K562 (cell line): ENCODE results near the gene HSF2BP. TPM values are rescaled to one million over a fixed set of nuclear protein-coding genes. Genes with fewer than 3 reads are reported as not detected.

Experiments used
- ATAC-seq: fragments of 200-7000 bp; cut with Tn5 transposase; 3 replicates; pipeline ENCODE4 v1.9.1; 2020; ENCODE audit warnings: moderate library complexity
- BruUV-seq: library from RNA; stranded (reverse); fragments of 400-500 nt; replicated peaks from 2 replicates; lab custom pipeline; 2021; lab: Mats Ljungman, UMichigan
- CTCF ChIA-PET: fragments of 300-600 bp; formaldehyde crosslinking; extraction: SDS; loops from one replicate; lab custom pipeline; 2021; ENCODE audit warnings: low intra/inter-chr PET ratio; lab: Yijun Ruan, JAX
- POLR2A ChIA-PET: fragments of 300-600, 350-650 bp; sonication (Branson Sonifier 250); formaldehyde crosslinking; extraction: SDS; loops from one replicate; lab custom pipeline; 2021; ENCODE audit warnings: antibody characterized with exemption, inconsistent platforms; lab: Yijun Ruan, JAX
- DNase-seq, 4 experiments: peaks; one replicate each; pipeline versions ENCODE4 v3.0.0 to v3.0.0-alpha.2; 2011 to 2018; ENCODE audit warnings: low spot score in 3 of 4, mixed read lengths in 3 of 4; ENCODE audit errors: extremely low read depth in 1 of 4
- FAIRE-seq: peaks from 2 replicates; lab custom pipeline; 2011; peaks lifted over from hg19 to GRCh38; lab: Jason Lieb, UNC
- H2AFZ ChIP-seq: 2 replicates; pipeline ENCODE4 v1.6.0; 2011; ENCODE audit warnings: low read depth, low read length, control low read depth, inconsistent platforms
- H3K27ac ChIP-seq: fragments of 200-600 bp; 3 replicates; pipeline ENCODE4 v1.8.0; 2011; ENCODE audit warnings: low read depth, mild to moderate bottlenecking, control low read depth, inconsistent platforms, low read length, moderate library complexity, mixed read lengths; ENCODE audit errors: extremely low read depth
- H3K27me3 ChIP-seq, 2 experiments: fragments of 300-600 bp in 1 of 2; 2 replicates in 1 of 2; 3 replicates in 1 of 2; pipeline versions ENCODE4 v1.6.0 to v1.8.0; 2011; ENCODE audit warnings: inconsistent platforms in 2 of 2, low read length in 2 of 2, mild to moderate bottlenecking in 1 of 2, mixed read lengths in 1 of 2, moderate library complexity in 1 of 2; ENCODE audit not compliant: control insufficient read depth in 2 of 2, insufficient read depth in 2 of 2
- H3K36me3 ChIP-seq: fragments of 300-600 bp; 3 replicates; pipeline ENCODE4 v1.8.0; 2011; ENCODE audit warnings: mild to moderate bottlenecking, low read length, inconsistent platforms; ENCODE audit not compliant: control insufficient read depth, insufficient read depth
- H3K4me1 ChIP-seq, 2 experiments: fragments of 200-600 bp in 1 of 2; replicated peaks in 1 of 2; 2 replicates in 1 of 2; 3 replicates in 1 of 2; pipeline versions ENCODE4 v1.5.1 to v1.8.0; 2011; ENCODE audit warnings: inconsistent platforms in 2 of 2, low read length in 2 of 2, mild to moderate bottlenecking in 1 of 2, mixed read lengths in 1 of 2, moderate library complexity in 1 of 2; ENCODE audit not compliant: control insufficient read depth in 2 of 2, insufficient read depth in 2 of 2
- H3K4me2 ChIP-seq: 2 replicates; pipeline ENCODE4 v1.6.1; 2011; ENCODE audit warnings: low read length, control low read depth, inconsistent platforms, mixed read lengths; ENCODE audit not compliant: insufficient read depth
- H3K4me3 ChIP-seq: fragments of 200-600 bp; sonication (generic), shearing (Covaris generic); 2 replicates; pipeline ENCODE4 v1.5.1; 2016; ENCODE audit warnings: control low read depth, inconsistent platforms
- H3K79me2 ChIP-seq: fragments of 200-600 bp; 3 replicates; pipeline ENCODE4 v1.8.0; 2011; ENCODE audit warnings: low read length, inconsistent platforms; ENCODE audit not compliant: control insufficient read depth, insufficient read depth
- H3K9ac ChIP-seq, 2 experiments: 2 replicates each; pipeline versions ENCODE4 v1.6.0 to v1.6.1; 2011; ENCODE audit warnings: low read depth in 2 of 2, low read length in 2 of 2, control low read depth in 1 of 2, inconsistent platforms in 1 of 2, mild to moderate bottlenecking in 1 of 2, mixed read lengths in 1 of 2; ENCODE audit not compliant: insufficient read depth in 1 of 2
- H3K9me1 ChIP-seq: one replicate; pipeline ENCODE4 v1.6.0; 2011; ENCODE audit warnings: inconsistent platforms, mild to moderate bottlenecking, low read length, moderate library complexity; ENCODE audit not compliant: control insufficient read depth, insufficient read depth
- H3K9me3 ChIP-seq: replicated peaks from 2 replicates; pipeline ENCODE4 v1.5.1; 2011; ENCODE audit warnings: low read depth, low read length, inconsistent platforms; ENCODE audit not compliant: control insufficient read depth, insufficient read depth
- H4K20me1 ChIP-seq: replicated peaks from 2 replicates; pipeline ENCODE4 v1.6.1; 2011; ENCODE audit warnings: low read length, inconsistent platforms, mixed read lengths; ENCODE audit not compliant: control insufficient read depth, insufficient read depth
- BRCA1 ChIP-seq, 2 experiments: fragments of 450-650 bp in 1 of 2; sonication (generic) in 1 of 2; formaldehyde crosslinking in 1 of 2; IDR thresholded peaks; 2 replicates each; pipeline versions ENCODE4 v1.5.0 to v1.6.1; 2017 to 2020; ENCODE audit warnings: mild to moderate bottlenecking in 1 of 2, missing genetic modification reagents in 1 of 2
- FOXK2 ChIP-seq, 2 experiments: fragments of 450-650 bp; IDR thresholded peaks in 1 of 2; conservative IDR thresholded peaks in 1 of 2; 2 replicates each; pipeline ENCODE4 v1.6.1; 2016; ENCODE audit warnings: low read depth in 2 of 2, mild to moderate bottlenecking in 1 of 2
- GTF2F1 ChIP-seq: IDR thresholded peaks from 2 replicates; pipeline ENCODE4 v1.6.1; 2011; ENCODE audit warnings: low read depth, low read length, improper control_type of control experiment
- MTF1 ChIP-seq: fragments of 250-450 bp; sonication (Bioruptor Pico); IDR thresholded peaks from 2 replicates; pipeline ENCODE4 v1.9.0; 2021; ENCODE audit warnings: moderate library complexity, mild to moderate bottlenecking, inconsistent platforms, borderline replicate concordance
- MYC ChIP-seq, 2 experiments: fragments of 250-450 bp in 1 of 2; sonication (Bioruptor Pico) in 1 of 2; IDR thresholded peaks; 2 replicates each; pipeline versions ENCODE4 v1.5.1 to v1.6.1; 2012 to 2021; ENCODE audit warnings: low read depth in 2 of 2, borderline replicate concordance in 1 of 2, improper control_type of control experiment in 1 of 2, low read length in 1 of 2, mild to moderate bottlenecking in 1 of 2, moderate library complexity in 1 of 2
- PCBP1 ChIP-seq: fragments of 200-400 bp; formaldehyde crosslinking; IDR thresholded peaks from 2 replicates; pipeline ENCODE4 v1.6.1; 2018; ENCODE audit warnings: mild to moderate bottlenecking, low read depth, low read length; ENCODE audit not compliant: poor library complexity, severe bottlenecking
- SMARCA4 ChIP-seq: fragments of 450-650 bp; IDR thresholded peaks from 2 replicates; pipeline ENCODE4 v1.6.1; 2016
- SNIP1 ChIP-seq: fragments of 450-650 bp; IDR thresholded peaks from 2 replicates; pipeline ENCODE4 v1.7.1; 2017; ENCODE audit warnings: low read depth, mild to moderate bottlenecking
- U2AF1 ChIP-seq: fragments of 200-400 bp; formaldehyde crosslinking; optimal IDR thresholded peaks from 2 replicates; pipeline ENCODE3; 2017; ENCODE audit warnings: mild to moderate bottlenecking, low read depth, low read length, moderate library complexity
- ZFP30 ChIP-seq: fragments of 250-450 bp; sonication (Bioruptor Pico); IDR thresholded peaks from 2 replicates; pipeline ENCODE4 v1.8.0; 2022; ENCODE audit warnings: moderate library complexity, mild to moderate bottlenecking, inconsistent platforms, borderline replicate concordance
- ZNF212 ChIP-seq: fragments of 450-650 bp; formaldehyde crosslinking; IDR thresholded peaks from 2 replicates; pipeline ENCODE4 v1.4.0; 2020; ENCODE audit warnings: mild to moderate bottlenecking
- WGBS: fragments of 100-300 bp; shearing (Covaris generic); methylation state at CpG from one replicate; pipeline ENCODE4 v1.1.6; 2016; ENCODE audit warnings: low coverage, mixed read lengths; ENCODE audit not compliant: insufficient coverage; ENCODE audit errors: missing lambda C conversion rate; 5-methylcytosine and 5-hydroxymethylcytosine counted together
- in situ Hi-C: fragments of 300-500 bp; cut with MboI; formaldehyde crosslinking; loops from 4 replicates; pipeline ENCODE4 v1.15.0; 2018; ENCODE audit warnings: inconsistent platforms, mixed read lengths
- intact Hi-C: fragments of 100-400 bp; cut with micrococcal nuclease; formaldehyde crosslinking; loops from 2 replicates; pipeline ENCODE4 v1.14.2; 2022
- polyA plus RNA-seq, 8 experiments: library from polyadenylated mRNA; depleted of rRNA in 4 of 8; stranded (reverse) in 5 of 8; unstranded in 3 of 8; fragments of >200 nt; fragmentation: Nextera tagmentation in 2 of 8; fragmentation: Illumina TruSeq in 1 of 8; extraction: Ambion mirVana in 2 of 8; extraction: Trizol in 1 of 8; gene quantifications; 2 replicates each; pipeline versions ENCODE4 v1.2.1 to v1.2.3, GENCODE V29; 2011 to 2014; ENCODE audit warnings: inconsistent platforms in 1 of 8, missing spikeins in 1 of 8
- total RNA-seq, 7 experiments: library from RNA; depleted of rRNA in 6 of 7; stranded (reverse); fragments of >200 nt in 6 of 7; fragmentation: Illumina TruSeq in 2 of 7; extraction: Trizol in 2 of 7; gene quantifications; 2 replicates each; pipeline versions ENCODE4 v1.2.1 to v1.2.3, GENCODE V29; 2011 to 2021; ENCODE audit warnings: low replicate concordance in 1 of 7
- TF ChIP-seq, protein P1 (sequence below): fragments of 450-650 bp; IDR thresholded peaks from 2 replicates; pipeline ENCODE4 v1.6.1; 2014; ENCODE audit warnings: low read depth, mild to moderate bottlenecking, moderate library complexity, borderline replicate concordance
- TF ChIP-seq, protein P2 (sequence below): sonication (generic); formaldehyde crosslinking; IDR thresholded peaks from 2 replicates; pipeline ENCODE4 v1.8.1; 2023; ENCODE audit warnings: mild to moderate bottlenecking, missing genetic modification reagents
- TF ChIP-seq, protein P3 (sequence below): fragments of 450-650 bp; IDR thresholded peaks from 2 replicates; pipeline ENCODE4 v1.6.1; 2017; ENCODE audit warnings: mild to moderate bottlenecking, moderate library complexity

The HSF2BP gene
- total and polyA plus RNA-seq, 9 of the 15 experiments (the other 6 are each of a cell fraction or from before 2014, with no cell fraction given): 0.04 to 0.57 (median 0.20) TPM; not detected in 2

DNA sequence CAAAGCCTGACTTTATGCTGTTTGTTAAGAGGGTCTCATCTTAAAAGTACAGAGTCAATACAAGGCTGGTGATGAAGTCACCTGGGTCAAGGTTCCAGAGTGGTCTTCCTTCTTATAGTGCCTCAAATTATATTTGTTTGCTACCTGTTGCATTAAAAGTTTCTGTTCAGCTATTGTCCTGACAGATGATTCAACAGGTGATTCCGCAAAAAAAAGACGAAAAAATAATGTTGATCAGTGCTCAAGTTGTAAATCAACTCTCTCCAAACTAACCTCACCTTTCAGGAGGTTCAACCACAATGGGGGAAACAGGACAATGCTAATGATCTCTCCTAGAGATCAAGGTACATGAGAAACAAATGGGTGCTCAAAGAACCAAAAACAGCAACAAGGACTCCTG is 35.7 kb downstream of the HSF2BP start:
- H3K4me1 ChIP-seq: no peaks in the 10 kb centered on the region
- POLR2A ChIA-PET: interaction anchor here (0.5 kb wide), 1 partner anchor 689 kb away, joined by 3 read pairs; no protein-coding TSS in a partner anchor
- in situ Hi-C loops (loop anchor here (25.0 kb wide), 1 partner anchor 111 kb away; no protein-coding TSS in a partner anchor), intact Hi-C loops (no loop called here)
- H3K9me1 ChIP-seq: no peaks in the 10 kb centered on the region
- no peak overlapping the region for H3K4me3 ChIP-seq
- DNase-seq (no peak), FAIRE-seq (no peak), ATAC-seq (no peak)
- no peak overlapping the region for H3K9ac ChIP-seq
- BruUV-seq: no TSS peak
- H3K36me3 ChIP-seq: no peaks in the 10 kb centered on the region
- 0% methylated on average over 2 of the region's 2 CpGs for WGBS
- H4K20me1 ChIP-seq: no peaks in the 10 kb centered on the region
- CTCF ChIA-PET: interaction anchor here (0.5 to 0.6 kb wide), 2 partner anchors 337 to 665 kb away, joined by 3 read pairs; no protein-coding TSS in a partner anchor
- no peak overlapping the region for H2AFZ ChIP-seq
- H3K27me3 ChIP-seq: peaks cover 11 to 15% of the 10 kb centered on the region in 2 experiments; a peak in 3 of 5 replicates
- no peak overlapping the region for H3K27ac ChIP-seq
- H3K4me2 ChIP-seq: no peak overlapping the region
- H3K9me3 ChIP-seq: no peaks in the 10 kb centered on the region
- TF ChIP-seq ZFP30 (CRISPR knock-in tag) (no peak), SMARCA4 (no peak), SNIP1 (no peak), BRCA1 (IDR thresholded peaks at IDR 0.05) (no peak), BRCA1 (CRISPR knock-in tag; IDR thresholded peaks at IDR 0.05) (no peak), MTF1 (CRISPR knock-in tag) (no peak), U2AF1 (no peak), PCBP1 (no peak), GTF2F1 (no peak), MYC (IDR thresholded peaks at IDR 0.05; ENCODE audit: low read depth, low read length) (no peak), MYC (CRISPR knock-in tag; IDR thresholded peaks at IDR 0.05; ENCODE audit: borderline replicate concordance, low read depth) (no peak), FOXK2 (conservative IDR thresholded peaks at IDR 0.05 in 1 of 2, IDR thresholded peaks at IDR 0.05 in 1 of 2; ENCODE audit: low read depth in 2 of 2) (no peak), ZNF212 (CRISPR knock-in tag) (no peak)
- TF ChIP-seq, protein P1, sequence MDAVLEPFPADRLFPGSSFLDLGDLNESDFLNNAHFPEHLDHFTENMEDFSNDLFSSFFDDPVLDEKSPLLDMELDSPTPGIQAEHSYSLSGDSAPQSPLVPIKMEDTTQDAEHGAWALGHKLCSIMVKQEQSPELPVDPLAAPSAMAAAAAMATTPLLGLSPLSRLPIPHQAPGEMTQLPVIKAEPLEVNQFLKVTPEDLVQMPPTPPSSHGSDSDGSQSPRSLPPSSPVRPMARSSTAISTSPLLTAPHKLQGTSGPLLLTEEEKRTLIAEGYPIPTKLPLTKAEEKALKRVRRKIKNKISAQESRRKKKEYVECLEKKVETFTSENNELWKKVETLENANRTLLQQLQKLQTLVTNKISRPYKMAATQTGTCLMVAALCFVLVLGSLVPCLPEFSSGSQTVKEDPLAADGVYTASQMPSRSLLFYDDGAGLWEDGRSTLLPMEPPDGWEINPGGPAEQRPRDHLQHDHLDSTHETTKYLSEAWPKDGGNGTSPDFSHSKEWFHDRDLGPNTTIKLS: no peak
- TF ChIP-seq, protein P2, sequence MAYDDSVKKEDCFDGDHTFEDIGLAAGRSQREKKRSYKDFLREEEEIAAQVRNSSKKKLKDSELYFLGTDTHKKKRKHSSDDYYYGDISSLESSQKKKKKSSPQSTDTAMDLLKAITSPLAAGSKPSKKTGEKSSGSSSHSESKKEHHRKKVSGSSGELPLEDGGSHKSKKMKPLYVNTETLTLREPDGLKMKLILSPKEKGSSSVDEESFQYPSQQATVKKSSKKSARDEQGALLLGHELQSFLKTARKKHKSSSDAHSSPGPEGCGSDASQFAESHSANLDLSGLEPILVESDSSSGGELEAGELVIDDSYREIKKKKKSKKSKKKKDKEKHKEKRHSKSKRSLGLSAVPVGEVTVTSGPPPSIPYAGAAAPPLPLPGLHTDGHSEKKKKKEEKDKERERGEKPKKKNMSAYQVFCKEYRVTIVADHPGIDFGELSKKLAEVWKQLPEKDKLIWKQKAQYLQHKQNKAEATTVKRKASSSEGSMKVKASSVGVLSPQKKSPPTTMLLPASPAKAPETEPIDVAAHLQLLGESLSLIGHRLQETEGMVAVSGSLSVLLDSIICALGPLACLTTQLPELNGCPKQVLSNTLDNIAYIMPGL (CRISPR knock-in tag): no peak
- TF ChIP-seq, protein P3, sequence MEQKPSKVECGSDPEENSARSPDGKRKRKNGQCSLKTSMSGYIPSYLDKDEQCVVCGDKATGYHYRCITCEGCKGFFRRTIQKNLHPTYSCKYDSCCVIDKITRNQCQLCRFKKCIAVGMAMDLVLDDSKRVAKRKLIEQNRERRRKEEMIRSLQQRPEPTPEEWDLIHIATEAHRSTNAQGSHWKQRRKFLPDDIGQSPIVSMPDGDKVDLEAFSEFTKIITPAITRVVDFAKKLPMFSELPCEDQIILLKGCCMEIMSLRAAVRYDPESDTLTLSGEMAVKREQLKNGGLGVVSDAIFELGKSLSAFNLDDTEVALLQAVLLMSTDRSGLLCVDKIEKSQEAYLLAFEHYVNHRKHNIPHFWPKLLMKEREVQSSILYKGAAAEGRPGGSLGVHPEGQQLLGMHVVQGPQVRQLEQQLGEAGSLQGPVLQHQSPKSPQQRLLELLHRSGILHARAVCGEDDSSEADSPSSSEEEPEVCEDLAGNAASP: no peak
- H3K79me2 ChIP-seq: no peaks in the 10 kb centered on the region
